Central memory CD8-positive, alpha-beta T cell (primary cell): ENCODE measurements around the gene AANAT.
A peak's percentile ranks its signal among the peaks of the same experiment; 100 is the strongest.
"Not testable (repeated sequence)": the region's sequence is repeated elsewhere in the genome, so short reads cannot be mapped to it uniquely, and the experiment has no call there.

Source experiments
- ATAC-seq: fragments of 150-1000 bp; cut with Tn5 transposase; replicated peaks from 2 replicates; pipeline ENCODE4 v1.10.0; 2022; ENCODE audit warnings: mild to moderate bottlenecking, moderate FRiP score, moderate number of reproducible peaks; ENCODE audit not compliant: poor library complexity, severe bottlenecking; ENCODE audit errors: extremely low read depth
- DNase-seq, 2 donors: peaks; one replicate each; pipeline ENCODE4 v3.0.0; 2021; ENCODE audit warnings: low spot score in 2 of 2
- H3K27ac Mint-ChIP-seq: one replicate; pipeline ENCODE4 v1.8.0; 2022; ENCODE audit warnings: low read depth, mild to moderate bottlenecking, moderate library complexity, mixed read lengths
- H3K27me3 Mint-ChIP-seq: one replicate; pipeline ENCODE4 v1.8.0; 2022; ENCODE audit warnings: mixed read lengths
- H3K36me3 Mint-ChIP-seq: one replicate; pipeline ENCODE4 v1.8.0; 2022; ENCODE audit warnings: mild to moderate bottlenecking, moderate library complexity, mixed read lengths; ENCODE audit not compliant: insufficient read depth
- H3K4me1 Mint-ChIP-seq: one replicate; pipeline ENCODE4 v1.8.0; 2022; ENCODE audit warnings: mixed read lengths
- H3K4me3 Mint-ChIP-seq: one replicate; pipeline ENCODE4 v1.8.0; 2022; ENCODE audit warnings: mild to moderate bottlenecking, moderate library complexity, mixed read lengths
- H3K9me3 Mint-ChIP-seq: one replicate; pipeline ENCODE4 v1.8.0; 2022; ENCODE audit warnings: mixed read lengths

AANAT gene

DNA sequence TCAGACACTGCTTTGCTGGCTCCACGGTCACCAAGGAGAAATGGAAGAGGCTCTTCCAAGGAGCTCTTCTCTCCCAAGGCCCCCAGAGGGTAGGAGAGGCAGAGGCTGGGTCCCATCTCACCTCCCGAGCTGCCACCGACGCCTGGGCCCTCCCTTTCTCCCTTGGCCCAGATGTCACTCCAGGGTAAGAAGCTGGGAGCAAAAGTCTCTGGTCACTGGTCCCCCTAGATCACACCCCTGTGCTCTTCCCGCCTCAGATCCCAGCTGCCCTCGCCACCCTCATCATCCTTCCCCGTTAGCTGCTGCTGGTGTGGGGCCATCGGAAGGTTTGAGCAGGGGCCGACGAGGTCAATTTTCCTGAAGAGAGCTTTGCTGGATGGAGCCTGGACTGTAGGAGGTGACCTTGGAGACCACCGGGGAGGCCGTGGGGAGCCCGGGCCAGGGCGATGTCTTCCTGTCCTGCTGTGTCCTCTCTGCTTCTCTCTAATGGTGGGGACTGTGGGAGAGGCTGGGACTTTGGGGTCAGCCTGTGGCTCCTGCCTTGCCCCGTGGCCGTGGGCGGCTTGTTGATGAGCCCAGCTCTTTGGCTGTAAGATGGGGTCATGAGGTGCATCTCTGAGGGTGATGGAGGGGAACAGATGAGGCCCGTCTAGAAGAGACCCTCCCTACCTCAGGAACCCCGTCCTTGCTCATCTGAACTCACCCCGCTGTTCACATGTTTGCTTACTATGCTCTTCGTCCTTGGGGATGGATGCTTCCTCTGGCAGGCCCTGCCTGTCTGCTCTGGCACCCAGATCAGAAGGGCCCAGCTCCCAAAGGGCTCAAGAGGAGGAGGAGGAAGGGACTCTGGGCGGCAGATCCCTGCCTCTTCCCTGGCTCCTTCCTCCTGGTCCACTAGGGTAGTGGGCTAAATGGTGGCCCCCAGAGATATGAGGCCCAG, 45.2 kb downstream of the AANAT start:
- no peak for ATAC-seq
- Mint-ChIP-seq H3K9me3 (no peaks in the 10 kb centered on the region), H3K27me3 (no peaks in the 10 kb centered on the region), H3K27ac (peak overlapping the region; percentile 95), H3K36me3 (peaks cover 12% of the 10 kb centered on the region), H3K4me1 (peaks cover 31% of the 10 kb centered on the region), H3K4me3 (peak overlapping the region; percentile 48)
- no peak for DNase-seq

DNA sequence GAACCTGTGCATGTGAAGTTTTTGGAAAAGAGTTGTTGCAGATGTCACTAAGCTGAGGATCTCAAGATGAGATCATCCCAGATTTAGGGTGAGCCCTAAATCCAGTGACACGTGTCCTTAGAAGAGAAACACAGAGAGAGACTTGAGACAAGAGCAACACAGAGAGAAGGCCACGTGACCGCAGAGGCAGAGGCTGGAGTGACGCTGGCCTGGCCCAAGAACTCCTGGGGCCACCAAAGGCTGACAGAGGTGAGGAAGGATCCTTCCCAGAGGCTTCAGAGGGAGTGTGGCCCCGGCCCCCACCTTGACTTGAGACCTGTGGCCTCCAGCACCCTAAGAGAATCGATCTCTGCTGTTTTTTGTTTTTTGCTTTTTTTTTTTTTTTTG, 45.9 kb downstream of the AANAT start:
- ATAC-seq (no peak), DNase-seq (no peak)
- Mint-ChIP-seq H3K27me3 (no peaks in the 10 kb centered on the region), H3K4me3 (peak overlapping the region; percentile 48), H3K9me3 (no peaks in the 10 kb centered on the region), H3K4me1 (peaks cover 37% of the 10 kb centered on the region), H3K36me3 (peaks cover 12% of the 10 kb centered on the region), H3K27ac (peak overlapping the region; percentile 95)

DNA sequence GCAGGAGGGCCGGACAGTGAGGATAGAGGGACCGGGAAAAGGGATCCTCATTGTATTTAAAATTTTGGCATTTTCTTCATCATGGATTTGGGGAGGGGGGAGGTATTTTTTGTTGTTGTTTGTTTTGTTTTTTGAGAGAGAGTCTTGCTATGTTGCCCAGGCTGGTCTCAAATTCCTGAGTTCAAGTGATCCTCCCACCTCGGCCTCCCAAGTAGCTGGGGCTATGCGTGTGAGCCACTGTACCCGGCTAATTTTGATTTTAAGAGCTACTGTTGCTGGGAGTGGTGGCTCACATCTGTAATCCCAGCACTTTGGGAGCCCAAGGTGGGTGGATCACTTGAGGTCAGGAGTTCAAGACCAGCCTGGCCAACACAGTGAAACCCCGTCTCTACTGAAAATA, 47.0 kb downstream of the AANAT start:
- Mint-ChIP-seq H3K27ac (peak overlapping the region; percentile 95), H3K4me3 (peak overlapping the region; percentile 56), H3K36me3 (peaks cover 12% of the 10 kb centered on the region), H3K4me1 (peaks cover 37% of the 10 kb centered on the region)
- DNase-seq, H3K9me3 Mint-ChIP-seq, H3K27me3 Mint-ChIP-seq, ATAC-seq: not testable (repeated sequence)

DNA sequence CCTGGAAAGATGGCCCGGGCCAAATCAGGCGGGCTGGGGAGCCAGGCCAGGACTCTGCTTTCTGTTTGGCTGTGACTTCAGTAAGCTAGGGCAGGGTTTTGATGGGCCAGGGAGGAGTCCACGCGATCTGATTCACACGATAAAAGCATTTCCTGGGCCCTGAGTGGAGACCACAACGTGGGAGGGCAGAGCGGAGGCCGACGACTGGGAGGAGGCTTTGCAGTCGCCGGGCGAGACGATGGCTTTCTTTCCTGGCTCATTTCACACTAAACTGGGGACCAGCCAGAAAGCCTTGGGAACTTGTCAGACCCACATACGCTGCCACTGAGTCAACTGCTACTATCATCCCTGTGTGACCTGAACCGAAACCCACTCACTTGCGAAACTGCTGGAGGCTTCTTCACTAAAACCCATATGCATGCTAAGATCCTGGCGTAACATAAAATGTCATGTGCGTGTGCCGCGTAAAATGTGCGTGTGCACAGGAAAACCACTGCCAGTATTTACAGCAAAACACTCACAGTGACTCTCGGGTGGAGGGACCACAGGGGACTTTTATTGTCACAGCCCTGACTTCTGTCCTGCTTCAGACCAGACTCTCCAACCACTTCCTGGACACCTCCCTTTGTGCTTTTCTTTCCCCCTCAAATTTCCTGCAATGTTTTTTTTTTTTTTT, 48.0 kb downstream of the AANAT start:
- H3K4me3 Mint-ChIP-seq = peak overlapping the region; percentile 56
- no peaks in the 10 kb centered on the region for H3K9me3 Mint-ChIP-seq
- H3K36me3 Mint-ChIP-seq = peaks cover 12% of the 10 kb centered on the region
- H3K27me3 Mint-ChIP-seq = no peaks in the 10 kb centered on the region
- peak overlapping the region; percentile 95 for H3K27ac Mint-ChIP-seq
- ATAC-seq = peak; percentile 82
- peak; percentile 74 to 92 for DNase-seq
- peaks cover 37% of the 10 kb centered on the region for H3K4me1 Mint-ChIP-seq

DNA sequence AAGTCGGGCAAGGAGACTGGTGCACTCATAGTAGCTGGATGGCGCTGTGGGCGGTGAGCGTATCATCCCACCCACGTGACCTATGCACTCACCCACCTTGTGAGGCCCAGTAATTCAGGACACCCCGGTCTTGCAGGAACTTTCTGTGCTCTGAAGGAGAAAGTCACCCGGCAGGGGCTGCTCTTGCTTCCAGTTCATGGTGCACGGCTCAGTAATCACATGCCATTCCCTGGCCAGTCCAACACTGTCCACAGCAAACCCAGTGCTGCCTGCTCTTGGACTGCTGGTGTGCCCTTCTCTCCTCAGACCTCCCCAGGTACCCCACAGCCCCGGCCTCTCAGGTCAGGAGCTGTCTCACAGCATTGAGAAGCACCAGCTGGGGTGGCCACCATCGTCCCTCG, 50.2 kb downstream of the AANAT start:
- ATAC-seq = no peak
- peaks cover 27% of the 10 kb centered on the region for H3K4me1 Mint-ChIP-seq
- no peaks in the 10 kb centered on the region for H3K27me3 Mint-ChIP-seq
- no peak for DNase-seq
- H3K36me3 Mint-ChIP-seq = peaks cover 12% of the 10 kb centered on the region
- no peaks in the 10 kb centered on the region for H3K9me3 Mint-ChIP-seq
- H3K4me3 Mint-ChIP-seq = peak overlapping the region; percentile 32
- peak overlapping the region; percentile 58 for H3K27ac Mint-ChIP-seq

DNA sequence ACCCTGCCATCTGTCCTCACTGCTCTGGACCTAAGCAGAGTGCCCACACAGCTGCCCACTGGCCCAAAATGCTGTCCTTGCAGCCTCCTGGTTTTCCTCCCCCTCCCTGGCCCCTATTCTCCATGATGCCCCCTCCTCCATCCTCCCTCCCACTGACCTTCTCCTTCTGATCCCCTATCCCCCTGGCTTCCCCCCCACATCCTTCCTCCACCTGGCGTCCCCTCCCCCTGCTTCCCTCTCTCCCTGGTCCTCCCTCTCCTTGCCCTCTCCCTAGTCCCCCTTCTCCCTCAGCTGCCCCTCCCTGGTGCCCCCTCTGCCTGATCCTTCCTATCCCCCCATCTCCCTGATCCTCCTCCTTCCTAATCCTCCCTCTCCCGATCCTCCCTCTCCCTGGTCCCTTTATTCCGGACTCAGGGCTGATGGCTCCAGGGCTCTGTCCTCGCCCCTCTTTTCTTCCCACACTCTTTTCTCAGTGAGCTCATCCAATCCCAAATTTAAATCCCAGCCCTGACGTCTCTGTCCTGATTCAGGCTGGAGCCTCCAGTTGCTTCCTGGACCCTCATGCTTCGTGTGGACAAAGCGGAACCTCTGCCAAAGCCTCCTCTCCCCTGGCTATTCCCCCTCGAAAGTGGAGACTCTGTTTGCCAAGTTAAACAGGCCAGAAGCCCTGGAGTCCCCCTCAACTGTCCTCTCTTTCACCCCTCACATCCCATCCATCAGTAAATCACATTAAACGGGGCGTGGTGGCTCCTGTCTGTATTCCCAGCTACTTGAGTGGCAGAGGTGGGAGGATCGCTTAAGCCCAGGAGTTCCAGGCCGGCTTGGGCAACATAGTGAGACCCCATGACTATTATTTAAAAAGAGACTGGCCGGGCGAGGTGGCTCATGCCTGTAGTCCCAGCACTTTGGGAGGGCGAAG, 51.9 kb downstream of the AANAT start:
- Mint-ChIP-seq H3K9me3 (no peaks in the 10 kb centered on the region), H3K4me1 (peaks cover 23% of the 10 kb centered on the region), H3K36me3 (peaks cover 7% of the 10 kb centered on the region), H3K27ac (peak overlapping the region; percentile 58), H3K27me3 (no peaks in the 10 kb centered on the region), H3K4me3 (no peak overlapping the region)
- ATAC-seq = no peak
- DNase-seq = no peak
